VCaP (cell line): Measurements from ENCODE around the gene RBBP5.

Experiments used
- H3K27ac ChIP-seq: fragments of 450-650 bp; 2 replicates; pipeline ENCODE4 v1.5.1; 2017
- CTCF ChIP-seq: fragments of 450-650 bp; conservative IDR thresholded peaks from 2 replicates; pipeline ENCODE4 v1.5.1; 2017; ENCODE audit warnings: mild to moderate bottlenecking, moderate library complexity

Gene RBBP5

GRCh38 chr1:205074084-205074483 is 47.7 kb downstream of the RBBP5 start:
- TF ChIP-seq CTCF, result no peak
- no peak overlapping the region for H3K27ac ChIP-seq

GRCh38 chr1:205073511-205073910 is 48.3 kb downstream of the RBBP5 start:
- no peak for TF ChIP-seq CTCF
- H3K27ac ChIP-seq, result no peak overlapping the region

- no peak overlapping the region for H3K27ac ChIP-seq
- TF ChIP-seq CTCF, result no peak
Observed at GRCh38 chr1:205072881-205073280, 48.9 kb downstream of the RBBP5 start.

- no peak for TF ChIP-seq CTCF
- no peak overlapping the region for H3K27ac ChIP-seq
Observed at GRCh38 chr1:205072286-205072685, 49.5 kb downstream of the RBBP5 start.

GRCh38 chr1:205071801-205072200 is 50.0 kb downstream of the RBBP5 start:
- no peak for TF ChIP-seq CTCF
- no peak overlapping the region for H3K27ac ChIP-seq

- TF ChIP-seq CTCF, result no peak
- no peak overlapping the region for H3K27ac ChIP-seq
Observed at GRCh38 chr1:205071028-205071409, 50.8 kb downstream of the RBBP5 start.

GRCh38 chr1:205069371-205070125 is 52.2 kb downstream of the RBBP5 start:
- TF ChIP-seq CTCF, result no peak
- no peak overlapping the region for H3K27ac ChIP-seq
